GM08714 (cell line): ENCODE measurements around the gene LHB.

Experiments
- H3K4me3 ChIP-seq: fragments of 200-500 bp; sonication (Bioruptor generic); 2 replicates; pipeline ENCODE4 v1.5.1; 2014; ENCODE audit warnings: mild to moderate bottlenecking, low read length, inconsistent platforms
- ZNF274 ChIP-seq: IDR thresholded peaks from 2 replicates; pipeline ENCODE4 v1.6.1; 2012; ENCODE audit warnings: mild to moderate bottlenecking, low read depth, low read length

The LHB gene

GRCh38 chr19:48999481-49000325 is 17.2 kb downstream of the LHB start:
- H3K4me3 ChIP-seq: no peak overlapping the region
- TF ChIP-seq ZNF274: no peak

GRCh38 chr19:48997972-48998371 is 18.9 kb downstream of the LHB start:
- H3K4me3 ChIP-seq: no peak overlapping the region
- no peak for TF ChIP-seq ZNF274

GRCh38 chr19:48994035-48994386 is 22.9 kb downstream of the LHB start:
- H3K4me3 ChIP-seq: peak overlapping the region; percentile 69
- TF ChIP-seq ZNF274: no peak

- no peak for TF ChIP-seq ZNF274
- H3K4me3 ChIP-seq: peak within 1 kb of the TSS; percentile 85
Measured at GRCh38 chr19:48993175-48994034, 23.5 kb downstream of the LHB start, which contains the start of the genes GYS1 and RUVBL2. GYS1 (minus strand) TSS chr19:48993309; CDS start chr19:48993112, 197 bp downstream. RUVBL2 (plus strand) TSS chr19:48993887; CDS start chr19:48993912, 25 bp downstream.

- peak overlapping the region; percentile 85 for H3K4me3 ChIP-seq
- TF ChIP-seq ZNF274: no peak
Measured at GRCh38 chr19:48992581-48993174, 24.2 kb downstream of the LHB start.

- no peak for TF ChIP-seq ZNF274
Measured at GRCh38 chr19:48991873-48992580, 24.9 kb downstream of the LHB start.

GRCh38 chr19:48991011-48991609 is 25.8 kb downstream of the LHB start:
- no peak overlapping the region for H3K4me3 ChIP-seq
- TF ChIP-seq ZNF274: no peak

More at GRCh38 chr19:48991873-48992580, 24.9 kb downstream of the LHB start:
- peak overlapping the region; percentile 85 for H3K4me3 ChIP-seq

GRCh38 chr19:48990400-48990799 is 26.5 kb downstream of the LHB start:
- TF ChIP-seq ZNF274: no peak
- no peak overlapping the region for H3K4me3 ChIP-seq

- no peak for TF ChIP-seq ZNF274
- H3K4me3 ChIP-seq: no peak overlapping the region
Measured at GRCh38 chr19:48989701-48990291, 27.1 kb downstream of the LHB start.

- TF ChIP-seq ZNF274: no peak
- H3K4me3 ChIP-seq: no peak overlapping the region
Measured at GRCh38 chr19:48988860-48989259, 28.0 kb downstream of the LHB start.

GRCh38 chr19:48988286-48988685 is 28.6 kb downstream of the LHB start:
- TF ChIP-seq ZNF274: no peak
- no peak overlapping the region for H3K4me3 ChIP-seq

GRCh38 chr19:48987323-48987722 is 29.6 kb downstream of the LHB start:
- no peak for TF ChIP-seq ZNF274

GRCh38 chr19:48986211-48986610 is 30.7 kb downstream of the LHB start:
- TF ChIP-seq ZNF274: no peak
- H3K4me3 ChIP-seq: no peak overlapping the region

More at GRCh38 chr19:48987323-48987722, 29.6 kb downstream of the LHB start:
- no peak overlapping the region for H3K4me3 ChIP-seq
